ENCODE measurements around the gene ADIG.

ADIG gene

DNA sequence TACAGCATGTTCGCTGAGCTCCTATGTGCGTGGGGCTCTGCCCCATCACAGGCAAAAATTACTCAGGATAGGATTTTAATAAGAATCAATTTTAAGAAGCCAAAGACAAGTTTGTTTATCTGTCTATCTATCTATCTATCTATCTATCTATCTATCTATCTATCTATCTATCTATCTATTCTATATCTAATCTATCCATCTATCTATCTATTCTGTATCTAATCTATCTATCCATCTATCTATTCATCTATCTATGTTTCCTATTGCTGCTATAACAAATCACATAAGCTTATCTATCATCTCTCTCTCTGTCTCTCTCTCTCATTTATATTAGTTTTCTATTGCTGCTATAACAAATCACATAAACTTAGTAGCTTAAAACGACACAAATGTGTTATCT lies 22.3 kb downstream of the ADIG start:
- no peak for TF ChIP-seq ZFX (IDR thresholded peaks at IDR 0.05)
- no peak for TF ChIP-seq CTCF (conservative IDR thresholded peaks at IDR 0.05)
- no peak overlapping the region; the same call in 1 of the 2 replicates for H3K27ac ChIP-seq

- H3K27ac ChIP-seq: peak overlapping the region; percentile 94; the same call in 1 of the 2 replicates
- TF ChIP-seq ZFX (IDR thresholded peaks at IDR 0.05) (no peak), CTCF (conservative IDR thresholded peaks at IDR 0.05) (no peak)
Measured at GRCh38 chr20:38604873-38605303, 23.9 kb downstream of the ADIG start.

DNA sequence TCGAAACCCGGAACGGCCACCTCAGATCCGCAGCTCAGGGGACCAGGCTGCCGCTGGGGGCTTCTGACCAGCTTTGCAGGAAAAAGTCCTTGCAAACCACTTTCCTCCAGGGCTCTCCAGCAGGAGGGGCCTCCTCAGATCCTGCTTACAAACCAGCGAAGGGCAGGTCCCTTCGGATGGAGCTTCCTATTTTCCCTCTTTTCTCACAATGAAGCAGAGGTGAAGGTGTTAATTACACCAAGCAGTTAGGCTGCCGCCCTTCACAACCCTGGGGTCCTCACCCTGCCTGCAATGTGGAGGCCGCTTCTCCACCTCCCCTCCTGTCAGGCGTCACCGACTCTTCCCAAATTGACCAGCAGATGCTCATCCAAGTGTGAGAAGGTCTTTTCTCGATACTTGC lies 26.4 kb downstream of the ADIG start:
- TF ChIP-seq CTCF (conservative IDR thresholded peaks at IDR 0.05) (no peak), ZFX (IDR thresholded peaks at IDR 0.05) (no peak)

DNA sequence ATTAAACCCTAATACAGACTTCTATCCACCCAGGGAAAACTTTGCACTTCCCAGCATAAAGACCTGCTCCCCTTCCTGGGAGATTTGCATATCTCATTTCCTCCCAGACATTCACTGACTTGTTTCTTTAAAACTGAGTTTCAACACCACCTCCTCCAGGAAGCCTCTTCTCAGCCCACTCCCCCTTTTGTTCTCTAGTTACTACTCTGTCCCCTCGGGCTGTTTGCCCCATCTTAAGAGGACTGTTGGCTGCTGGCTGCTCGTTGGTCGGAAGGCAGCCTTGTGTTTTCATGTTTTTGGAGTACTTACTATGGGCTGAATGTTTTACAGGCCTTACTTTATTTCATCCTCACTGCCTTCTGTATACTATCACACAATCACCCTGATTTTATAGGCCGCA lies 27.2 kb downstream of the ADIG start:
- peak overlapping the region; percentile 12; the same call in 1 of the 2 replicates for H3K27ac ChIP-seq

More for the DNA sequence above, 26.4 kb downstream of the ADIG start:
- H3K27ac ChIP-seq: peak overlapping the region; percentile 20; the same call in 1 of the 2 replicates

DNA sequence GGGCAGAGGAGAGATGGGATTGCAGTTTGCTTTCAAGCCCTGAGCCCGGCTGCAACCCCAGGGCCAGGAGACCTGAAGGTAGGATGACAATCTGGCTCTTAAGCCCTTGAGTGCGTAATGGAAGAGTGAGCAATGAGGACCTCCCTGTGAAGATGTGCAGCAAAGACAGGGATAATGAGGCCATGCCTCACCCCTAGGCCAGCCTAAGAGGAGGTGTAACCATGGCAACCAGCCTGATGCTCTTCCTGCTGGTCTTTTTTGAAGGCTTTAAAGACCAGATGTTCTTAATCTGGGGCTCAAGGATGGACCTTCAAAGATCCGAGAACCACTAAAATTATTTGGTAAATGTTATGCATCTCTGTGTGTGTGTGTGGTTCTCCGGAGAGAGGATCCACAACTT lies 28.8 kb downstream of the ADIG start:
- no peak overlapping the region for H3K27ac ChIP-seq
- TF ChIP-seq CTCF (conservative IDR thresholded peaks at IDR 0.05) (no peak), ZFX (IDR thresholded peaks at IDR 0.05) (no peak)

More for the DNA sequence above, 27.2 kb downstream of the ADIG start:
- TF ChIP-seq CTCF (conservative IDR thresholded peaks at IDR 0.05): no peak
- no peak for TF ChIP-seq ZFX (IDR thresholded peaks at IDR 0.05)

DNA sequence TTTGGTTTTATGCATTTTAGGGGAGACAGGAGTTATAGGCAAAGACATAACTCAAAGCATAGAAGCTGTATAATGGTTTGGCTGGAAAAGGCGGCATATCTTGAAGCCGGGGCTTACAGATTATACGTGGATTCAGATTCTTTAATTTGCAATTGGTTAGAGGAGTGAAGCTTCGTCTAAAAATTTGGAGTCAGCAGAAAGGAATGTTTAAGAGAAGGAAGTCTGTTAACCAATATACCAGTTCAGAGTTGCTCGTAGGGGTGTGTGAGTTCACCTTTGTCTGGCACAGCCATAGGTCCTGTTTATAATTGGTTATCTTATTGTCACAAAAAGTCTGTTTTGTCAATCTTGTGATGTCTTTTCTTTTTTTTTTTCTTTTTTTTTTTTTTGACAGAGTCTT lies 29.5 kb downstream of the ADIG start:
- no peak overlapping the region for H3K27ac ChIP-seq
- TF ChIP-seq ZFX (IDR thresholded peaks at IDR 0.05) (no peak), CTCF (conservative IDR thresholded peaks at IDR 0.05) (no peak)

DNA sequence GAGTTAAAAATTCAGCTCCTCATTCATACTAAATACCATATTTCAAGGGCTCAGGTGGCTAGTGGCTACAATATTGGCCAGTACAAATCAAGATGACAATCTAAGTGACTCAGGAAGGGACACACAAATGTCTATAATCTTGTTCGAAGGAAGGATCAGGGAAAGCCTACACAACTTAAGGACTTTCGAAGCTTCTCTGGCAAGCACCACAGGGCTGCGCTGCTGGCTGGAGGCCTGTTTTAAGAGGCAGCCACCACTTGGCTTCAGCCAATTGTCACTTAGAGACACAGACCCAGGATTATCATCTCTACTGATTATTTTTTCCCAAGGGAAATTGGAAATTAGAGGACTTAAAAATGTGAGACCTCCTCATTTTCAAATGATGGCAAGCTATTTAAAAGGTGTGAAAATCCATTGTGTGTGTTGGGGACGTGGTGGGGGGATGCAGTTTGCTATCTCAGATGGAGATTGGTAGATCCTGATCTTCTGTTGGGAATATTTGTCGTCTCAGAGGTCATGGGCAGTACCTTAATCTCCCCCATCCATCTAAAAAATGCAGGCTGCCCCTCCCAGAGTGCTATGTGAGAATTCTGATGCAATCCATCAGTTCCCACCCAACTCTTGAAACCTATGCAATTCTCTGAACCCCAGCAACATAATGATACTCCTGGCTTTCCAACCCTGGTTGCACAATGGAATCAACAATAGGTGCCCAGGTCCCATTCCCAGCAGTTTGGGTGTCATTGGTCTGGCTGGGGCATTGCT lies 31.9 kb downstream of the ADIG start:
- TF ChIP-seq CTCF (conservative IDR thresholded peaks at IDR 0.05) (no peak), ZFX (IDR thresholded peaks at IDR 0.05) (no peak)
- H3K27ac ChIP-seq: no peak overlapping the region

Data from C4-2B (cell line).